Caco-2 (cell line): ENCODE data around the gene GAREM1. TPM values are rescaled to one million over a fixed set of nuclear protein-coding genes. Genes with fewer than 3 reads are reported as not detected.

ENCODE experiments used
- BruUV-seq: library from RNA; stranded (reverse); fragments of 400-500 nt; replicated peaks from 2 replicates; lab custom pipeline; 2021; lab: Mats Ljungman, UMichigan
- CTCF ChIA-PET: fragments of 300-600 bp; sonication (Branson Sonifier 250); formaldehyde crosslinking; loops from one replicate; lab custom pipeline; 2022; ENCODE audit warnings: antibody characterized with exemption; lab: Charles Lee
- POLR2A ChIA-PET: fragments of 300-600 bp; sonication (Branson Sonifier 250); formaldehyde crosslinking; loops from one replicate; lab custom pipeline; 2022; ENCODE audit warnings: antibody characterized with exemption; lab: Charles Lee
- DNase-seq, 2 experiments: peaks; one replicate each; pipeline versions ENCODE4 v3.0.0 to v3.0.0-alpha.2; 2020 to 2022
- H3K27me3 ChIP-seq: replicated peaks from 2 replicates; pipeline ENCODE4 v1.6.0; 2011; ENCODE audit warnings: low read length; ENCODE audit not compliant: control insufficient read depth, insufficient read depth
- H3K36me3 ChIP-seq: 2 replicates; pipeline ENCODE4 v1.5.1; 2011; ENCODE audit warnings: low read length; ENCODE audit not compliant: control insufficient read depth, insufficient read depth
- H3K4me1 ChIP-seq: fragments of 250-450 bp; sonication (Bioruptor Pico); 2 replicates; pipeline ENCODE4 v1.5.1; 2020; ENCODE audit warnings: mild to moderate bottlenecking
- H3K4me3 ChIP-seq: 2 replicates; pipeline ENCODE4 v1.5.1; 2011; ENCODE audit warnings: low read depth, mild to moderate bottlenecking, control low read depth, low read length
- H3K9me3 ChIP-seq: fragments of 250-450 bp; sonication (Bioruptor Pico); 2 replicates; pipeline ENCODE4 v1.5.1; 2020; ENCODE audit warnings: mild to moderate bottlenecking, moderate library complexity
- H3K27ac Mint-ChIP-seq: one replicate; pipeline ENCODE4 v1.8.0; 2022; ENCODE audit warnings: mixed read lengths; ENCODE audit not compliant: unreplicated experiment
- H3K27me3 Mint-ChIP-seq: one replicate; pipeline ENCODE4 v1.8.0; 2022; ENCODE audit warnings: mixed read lengths; ENCODE audit not compliant: insufficient read depth, unreplicated experiment
- H3K36me3 Mint-ChIP-seq: one replicate; pipeline ENCODE4 v1.8.0; 2022; ENCODE audit warnings: mild to moderate bottlenecking, mixed read lengths; ENCODE audit not compliant: insufficient read depth, unreplicated experiment
- H3K4me1 Mint-ChIP-seq: one replicate; pipeline ENCODE4 v1.8.0; 2022; ENCODE audit warnings: low read depth, mixed read lengths; ENCODE audit not compliant: unreplicated experiment
- H3K4me3 Mint-ChIP-seq: one replicate; pipeline ENCODE4 v1.8.0; 2022; ENCODE audit warnings: mild to moderate bottlenecking, moderate library complexity, mixed read lengths; ENCODE audit not compliant: unreplicated experiment
- H3K9me3 Mint-ChIP-seq: one replicate; pipeline ENCODE4 v1.8.0; 2022; ENCODE audit warnings: mixed read lengths; ENCODE audit not compliant: unreplicated experiment
- CTCF ChIP-seq, 2 experiments: fragments of 200-600 bp in 1 of 2; IDR thresholded peaks; 1 replicate in 1 of 2; 2 replicates in 1 of 2; pipeline versions ENCODE4 v1.5.1 to v1.8.0; 2011 to 2022; ENCODE audit warnings: antibody characterized with exemption in 1 of 2, control low read depth in 1 of 2, inconsistent platforms in 1 of 2, low read depth in 1 of 2, low read length in 1 of 2, mild to moderate bottlenecking in 1 of 2, moderate library complexity in 1 of 2; ENCODE audit not compliant: insufficient read depth in 1 of 2, severe bottlenecking in 1 of 2, unreplicated experiment in 1 of 2
- intact Hi-C: fragments of 100-400 bp; cut with micrococcal nuclease; formaldehyde crosslinking; loops from one replicate; pipeline ENCODE4 v1.10.0; 2022; ENCODE audit not compliant: unreplicated experiment
- total RNA-seq: library from RNA; stranded (reverse); gene quantifications from 2 replicates; pipeline ENCODE4 v1.2.3, GENCODE V29; 2022

GAREM1 gene
- total RNA-seq, 1 experiment from 2014 or later, result 0.50 TPM

GRCh38 chr18:32372047-32372380 is 98.7 kb downstream of the GAREM1 start:
- Histone ChIP-seq H3K27me3 (no peaks in the 10 kb centered on the region), H3K4me3 (no peak overlapping the region), H3K4me1 (peaks cover 19% of the 10 kb centered on the region), H3K36me3 (no peaks in the 10 kb centered on the region), H3K9me3 (no peaks in the 10 kb centered on the region)
- Mint-ChIP-seq H3K9me3 (no peaks in the 10 kb centered on the region), H3K4me3 (no peak overlapping the region), H3K27me3 (no peaks in the 10 kb centered on the region), H3K27ac (no peak overlapping the region), H3K36me3 (no peaks in the 10 kb centered on the region), H3K4me1 (peaks cover 8% of the 10 kb centered on the region)
- CTCF ChIA-PET, result interaction anchor here (1.4 kb wide), 1 partner anchor 99 kb away, joined by 3 read pairs; the partner anchor contains the start of gene GAREM1
- no peak for TF ChIP-seq CTCF (IDR thresholded peaks at IDR 0.05; ENCODE audit: insufficient read depth in 1 of 2, low read depth in 1 of 2, low read length in 1 of 2, severe bottlenecking in 1 of 2, unreplicated experiment in 1 of 2)
- DNase-seq, result no peak
- POLR2A ChIA-PET, result no interaction called here
- intact Hi-C loops, result loop anchor here (10.0 kb wide), 1 partner anchor 87 kb away; no protein-coding TSS in a partner anchor
- BruUV-seq, result no TSS peak

GRCh38 chr18:32371384-32371783 is 99.3 kb downstream of the GAREM1 start:
- Mint-ChIP-seq H3K27ac (peak overlapping the region; percentile 42), H3K4me3 (no peak overlapping the region), H3K36me3 (no peaks in the 10 kb centered on the region), H3K27me3 (no peaks in the 10 kb centered on the region), H3K9me3 (no peaks in the 10 kb centered on the region), H3K4me1 (peaks cover 8% of the 10 kb centered on the region)
- H3K9me3 ChIP-seq, result no peaks in the 10 kb centered on the region
- H3K4me1 ChIP-seq, result peaks cover 19% of the 10 kb centered on the region
- no peaks in the 10 kb centered on the region for H3K27me3 ChIP-seq
- no TSS peak for BruUV-seq
- ChIA-PET CTCF (interaction anchor here (1.4 kb wide), 1 partner anchor 99 kb away, joined by 3 read pairs; the partner anchor contains the start of gene GAREM1), POLR2A (no interaction called here)
- intact Hi-C loops, result loop anchor here (10.0 kb wide), 1 partner anchor 87 kb away; no protein-coding TSS in a partner anchor
- H3K4me3 ChIP-seq, result no peak overlapping the region
- DNase-seq, result no peak
- TF ChIP-seq CTCF (IDR thresholded peaks at IDR 0.05; ENCODE audit: insufficient read depth in 1 of 2, low read depth in 1 of 2, low read length in 1 of 2, severe bottlenecking in 1 of 2, unreplicated experiment in 1 of 2), result no peak
- H3K36me3 ChIP-seq, result no peaks in the 10 kb centered on the region

GRCh38 chr18:32368991-32369390 is 101.7 kb downstream of the GAREM1 start:
- Histone ChIP-seq H3K4me3 (no peak overlapping the region), H3K27me3 (no peaks in the 10 kb centered on the region), H3K4me1 (peaks cover 19% of the 10 kb centered on the region), H3K36me3 (no peaks in the 10 kb centered on the region), H3K9me3 (no peaks in the 10 kb centered on the region)
- H3K9me3 Mint-ChIP-seq, result no peaks in the 10 kb centered on the region
- TF ChIP-seq CTCF (IDR thresholded peaks at IDR 0.05; ENCODE audit: insufficient read depth in 1 of 2, low read depth in 1 of 2, low read length in 1 of 2, severe bottlenecking in 1 of 2, unreplicated experiment in 1 of 2), result no peak
- POLR2A ChIA-PET, result no interaction called here
- CTCF ChIA-PET, result no interaction called here
- H3K36me3 Mint-ChIP-seq, result no peaks in the 10 kb centered on the region
- H3K27ac Mint-ChIP-seq, result no peak overlapping the region
- no TSS peak for BruUV-seq
- peaks cover 8% of the 10 kb centered on the region for H3K4me1 Mint-ChIP-seq
- no peak for DNase-seq
- no peaks in the 10 kb centered on the region for H3K27me3 Mint-ChIP-seq
- H3K4me3 Mint-ChIP-seq, result no peak overlapping the region
- intact Hi-C loops, result no loop called here
